MCF 10A (cell line): Measurements from ENCODE around the gene WFIKKN1. TPM values are rescaled to one million over a fixed set of nuclear protein-coding genes. Genes with fewer than 3 reads are reported as not detected.

Experiments
- BruUV-seq: library from RNA; stranded (reverse); fragments of 400-500 nt; replicated peaks from 2 replicates; lab custom pipeline; 2021; lab: Mats Ljungman, UMichigan
- CTCF ChIA-PET: fragments of 300-600 bp; sonication (Branson Sonifier 250); formaldehyde crosslinking; extraction: SDS; loops from one replicate; lab custom pipeline; 2021; ENCODE audit warnings: antibody characterized with exemption, inconsistent platforms; lab: Yijun Ruan, JAX
- POLR2A ChIA-PET: fragments of 300-600, 350-650 bp; sonication (Branson Sonifier 250); formaldehyde crosslinking; extraction: SDS; loops from one replicate; lab custom pipeline; 2020; ENCODE audit warnings: antibody characterized with exemption, inconsistent platforms; lab: Yijun Ruan, JAX
- DNase-seq: peaks from one replicate; pipeline ENCODE4 v3.0.0-alpha.2; 2018; ENCODE audit not compliant: unreplicated experiment
- H3K27ac Mint-ChIP-seq: one replicate; pipeline ENCODE4 v1.8.0; 2022; ENCODE audit warnings: mild to moderate bottlenecking, low read depth, mixed read lengths; ENCODE audit not compliant: unreplicated experiment
- H3K27me3 Mint-ChIP-seq: one replicate; pipeline ENCODE4 v1.8.0; 2022; ENCODE audit warnings: mixed read lengths; ENCODE audit not compliant: insufficient read depth, unreplicated experiment
- H3K36me3 Mint-ChIP-seq: one replicate; pipeline ENCODE4 v1.8.0; 2022; ENCODE audit warnings: mild to moderate bottlenecking, moderate library complexity, mixed read lengths; ENCODE audit not compliant: insufficient read depth, unreplicated experiment
- H3K4me1 Mint-ChIP-seq: one replicate; pipeline ENCODE4 v1.8.0; 2022; ENCODE audit warnings: mixed read lengths; ENCODE audit not compliant: insufficient read depth, unreplicated experiment
- H3K4me3 Mint-ChIP-seq: one replicate; pipeline ENCODE4 v1.8.0; 2022; ENCODE audit warnings: mild to moderate bottlenecking, moderate library complexity, mixed read lengths; ENCODE audit not compliant: unreplicated experiment
- H3K9me3 Mint-ChIP-seq: one replicate; pipeline ENCODE4 v1.8.0; 2022; ENCODE audit warnings: mixed read lengths; ENCODE audit not compliant: unreplicated experiment
- CTCF ChIP-seq: fragments of 200-600 bp; IDR thresholded peaks from one replicate; pipeline ENCODE4 v1.8.0; 2022; ENCODE audit warnings: antibody characterized with exemption, mild to moderate bottlenecking; ENCODE audit not compliant: unreplicated experiment
- intact Hi-C: fragments of 100-400 bp; cut with micrococcal nuclease; formaldehyde crosslinking; loops from 2 replicates; pipeline ENCODE4 v1.14.1; 2022
- total RNA-seq: library from RNA; stranded (reverse); gene quantifications from 2 replicates; pipeline ENCODE4 v1.2.3, GENCODE V29; 2022

Gene WFIKKN1
- total RNA-seq, 1 experiment from 2014 or later, result 0.14 TPM

GRCh38 chr16:683396-684070, 52.7 kb downstream of the WFIKKN1 start:
- H3K4me1 Mint-ChIP-seq, result peaks cover 6% of the 10 kb centered on the region
- H3K4me3 Mint-ChIP-seq, result peak overlapping the region; percentile 76
- DNase-seq, result peak; percentile 36
- no peaks in the 10 kb centered on the region for H3K27me3 Mint-ChIP-seq
- no peak for TF ChIP-seq CTCF
- no peaks in the 10 kb centered on the region for H3K9me3 Mint-ChIP-seq
- intact Hi-C loops, result no loop called here
- peaks cover 61% of the 10 kb centered on the region for H3K36me3 Mint-ChIP-seq
- peak overlapping the region; percentile 61 for H3K27ac Mint-ChIP-seq
- CTCF ChIA-PET, result interaction anchor here (0.6 kb wide), 1 partner anchor 31 kb away, joined by 3 read pairs; no protein-coding TSS in a partner anchor
- no TSS peak for BruUV-seq
- POLR2A ChIA-PET, result interaction anchor here (0.7 to 2.9 kb wide), 22 partner anchors 8 to 105 kb away, joined by 3 to 16 read pairs (median 4); partner anchors contain the start of genes ANTKMT, CHTF18, METTL26 and RHBDL1

Other genes with a start within 250 kb of the WFIKKN1 start
- gene PGAP6, start 249.0 kb upstream of the WFIKKN1 start, total RNA-seq, result 18.3 and 23.9 TPM in 2 replicates
- 71.9 and 76.8 TPM in 2 replicates for gene NME4, start 233.8 kb upstream of the WFIKKN1 start, total RNA-seq
- gene DECR2, start 229.1 kb upstream of the WFIKKN1 start, total RNA-seq, result 29.0 and 37.2 TPM in 2 replicates
- gene RAB11FIP3, start 205.3 kb upstream of the WFIKKN1 start, total RNA-seq, result 37.5 and 40.6 TPM in 2 replicates
- 68.2 and 81.1 TPM in 2 replicates for gene CAPN15, start 103.3 kb upstream of the WFIKKN1 start, total RNA-seq
- gene PRR35, start 70.6 kb upstream of the WFIKKN1 start, total RNA-seq, result not detected in 2 replicates
- not detected in 2 replicates for gene NHLRC4, start 64.0 kb upstream of the WFIKKN1 start, total RNA-seq
- 45.6 and 47.4 TPM in 2 replicates for gene PIGQ, start 61.0 kb upstream of the WFIKKN1 start, total RNA-seq
- 17.1 and 17.7 TPM in 2 replicates for gene RAB40C, start 40.9 kb upstream of the WFIKKN1 start, total RNA-seq
- 104 and 106 TPM in 2 replicates for gene METTL26, start 5.3 kb downstream of the WFIKKN1 start, total RNA-seq
- gene MCRIP2, start 10.8 kb downstream of the WFIKKN1 start, total RNA-seq, result 43.6 and 44.6 TPM in 2 replicates
- gene WDR90, start 18.4 kb downstream of the WFIKKN1 start, total RNA-seq, result 40.4 and 47.9 TPM in 2 replicates
- 110 and 118 TPM in 2 replicates for gene RHOT2, start 37.1 kb downstream of the WFIKKN1 start, total RNA-seq
- 3.0 and 4.5 TPM in 2 replicates for gene RHBDL1, start 44.7 kb downstream of the WFIKKN1 start, total RNA-seq
- gene STUB1, start 49.4 kb downstream of the WFIKKN1 start, total RNA-seq, result 99.3 and 124 TPM in 2 replicates
- 23.6 and 33.4 TPM in 2 replicates for gene JMJD8, start 53.3 kb downstream of the WFIKKN1 start, total RNA-seq
- gene WDR24, start 59.4 kb downstream of the WFIKKN1 start, total RNA-seq, result 12.2 and 13.9 TPM in 2 replicates
- 40.5 and 48.2 TPM in 2 replicates for gene FBXL16, start 74.8 kb downstream of the WFIKKN1 start, total RNA-seq
- 56.3 and 69.5 TPM in 2 replicates for gene METRN, start 84.1 kb downstream of the WFIKKN1 start, total RNA-seq
- 54.7 and 55.8 TPM in 2 replicates for gene ANTKMT, start 90.2 kb downstream of the WFIKKN1 start, total RNA-seq
- gene CCDC78, start 95.5 kb downstream of the WFIKKN1 start, total RNA-seq, result 4.6 and 6.0 TPM in 2 replicates
- gene HAGHL, start 96.1 kb downstream of the WFIKKN1 start, total RNA-seq, result 20.1 and 24.5 TPM in 2 replicates
- 28.5 and 31.1 TPM in 2 replicates for gene CIAO3, start 110.0 kb downstream of the WFIKKN1 start, total RNA-seq
- 18.1 and 25.2 TPM in 2 replicates for gene MSLN, start 129.7 kb downstream of the WFIKKN1 start, total RNA-seq
- gene RPUSD1, start 157.4 kb downstream of the WFIKKN1 start, total RNA-seq, result 19.8 and 24.9 TPM in 2 replicates
- 22.7 and 30.9 TPM in 2 replicates for gene CHTF18, start 157.6 kb downstream of the WFIKKN1 start, total RNA-seq
- not detected in 2 replicates for gene GNG13, start 169.7 kb downstream of the WFIKKN1 start, total RNA-seq